GM18502 (cell line): ENCODE measurements around the gene GPR142.
"Not testable (repeated sequence)": the region's sequence is repeated elsewhere in the genome, so short reads cannot be mapped to it uniquely, and the experiment has no call there.

Experiments
- ATAC-seq: cut with Tn5 transposase; IDR thresholded peaks from one replicate; pipeline ENCODE4 v1.9.1; 2021; ENCODE audit warnings: mild to moderate bottlenecking; ENCODE audit not compliant: unreplicated experiment, poor library complexity

Gene GPR142

GRCh38 chr17:74390680-74391653 lies 23.7 kb downstream of the GPR142 start:
- ATAC-seq, result no peak

DNA sequence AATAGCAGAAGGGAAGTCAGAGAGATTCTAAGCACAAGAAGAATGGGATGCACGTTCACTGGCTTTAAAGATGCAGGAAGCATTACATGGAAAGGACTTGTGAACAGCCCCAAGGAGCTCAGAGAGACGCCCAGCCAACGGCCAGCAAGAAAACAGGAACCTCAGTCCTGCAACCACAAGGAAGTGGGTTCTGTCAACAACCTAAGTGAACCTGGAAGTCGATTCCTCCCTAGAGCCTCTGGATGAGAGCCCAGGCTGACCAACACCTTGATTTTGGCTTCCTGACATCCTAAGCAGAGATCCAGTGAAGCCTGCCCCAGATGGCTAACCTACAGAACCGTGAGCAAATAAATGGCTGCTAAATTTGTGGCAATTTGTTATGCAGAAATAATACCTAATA lies 24.5 kb downstream of the GPR142 start:
- ATAC-seq, result no peak

DNA sequence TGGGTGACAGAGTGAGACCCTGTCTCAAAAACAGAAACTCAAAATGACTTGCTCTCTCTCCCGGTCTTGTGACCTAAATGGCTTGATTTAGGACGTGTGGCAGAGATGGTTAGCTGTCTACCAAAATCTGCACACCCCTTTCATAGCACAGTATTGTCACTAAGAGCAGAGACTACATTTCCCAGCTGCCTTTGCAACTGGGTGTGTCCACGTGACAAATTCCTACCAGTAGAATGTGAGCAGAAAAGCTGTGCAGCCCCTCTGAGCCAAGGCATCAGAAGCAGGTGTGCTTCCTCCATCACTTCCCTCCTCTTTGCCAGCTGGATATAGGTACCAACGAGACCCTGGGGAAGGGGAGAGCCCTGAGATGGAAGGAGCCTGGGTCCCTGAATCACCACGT lies 25.5 kb downstream of the GPR142 start:
- ATAC-seq, result no peak

DNA sequence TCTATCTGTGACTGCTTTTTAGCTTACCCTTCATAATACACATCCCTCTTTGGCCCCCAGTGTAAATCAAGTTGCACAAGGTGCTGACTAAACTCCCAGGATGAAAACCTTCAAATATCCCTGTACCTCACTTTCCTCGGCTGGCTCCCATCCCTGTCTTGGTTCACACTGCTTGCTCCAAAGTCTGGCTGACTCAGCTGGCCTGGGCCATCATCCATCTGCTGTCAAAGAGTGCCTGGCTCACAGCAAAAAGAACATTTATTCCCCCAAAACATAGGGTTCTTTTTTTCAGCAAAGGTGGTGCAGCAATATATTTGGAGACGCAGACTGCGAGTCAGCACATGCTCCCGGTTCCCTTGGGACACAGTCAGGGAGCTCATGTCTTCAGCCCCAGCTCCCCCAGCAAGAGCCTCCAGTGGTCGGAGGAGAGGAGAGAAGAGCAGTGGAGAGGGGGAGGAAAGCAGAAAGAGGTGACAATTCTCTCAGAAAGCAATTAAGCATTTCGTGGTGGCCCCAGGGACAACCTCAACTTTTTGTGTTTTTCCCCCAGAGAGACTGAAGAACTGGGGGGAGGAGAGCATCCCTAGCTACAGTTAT lies 26.1 kb downstream of the GPR142 start:
- ATAC-seq, result no peak

- ATAC-seq, result no peak
Measured at GRCh38 chr17:74394275-74394950, 27.1 kb downstream of the GPR142 start.

GRCh38 chr17:74394977-74395376 lies 27.7 kb downstream of the GPR142 start:
- ATAC-seq, result no peak

DNA sequence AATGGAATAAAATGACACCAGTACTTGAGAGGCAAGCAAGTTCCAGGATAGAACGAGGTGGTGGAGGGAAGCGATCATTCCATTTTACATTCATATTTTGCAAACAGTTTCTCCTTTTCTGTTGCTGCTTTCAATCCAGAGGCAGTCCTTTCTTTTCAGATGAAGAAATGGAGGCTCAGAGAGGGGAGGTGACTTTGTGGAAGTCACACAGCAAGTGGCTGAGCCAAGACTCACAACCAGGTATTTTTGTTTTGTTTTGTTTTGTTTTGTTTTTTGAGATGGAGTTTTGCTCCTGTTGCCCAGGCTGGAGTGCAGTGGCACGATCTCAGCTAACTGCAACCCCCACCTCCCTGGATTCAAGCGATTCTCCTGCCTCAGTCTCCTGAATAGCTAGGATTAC lies 29.3 kb downstream of the GPR142 start:
- no peak for ATAC-seq

GRCh38 chr17:74402048-74402447 lies 34.7 kb downstream of the GPR142 start:
- ATAC-seq, result no peak

- ATAC-seq, result no peak
Measured at GRCh38 chr17:74403512-74404137, 36.3 kb downstream of the GPR142 start.

- ATAC-seq, result no peak
Measured at GRCh38 chr17:74404218-74404617, 36.9 kb downstream of the GPR142 start.

DNA sequence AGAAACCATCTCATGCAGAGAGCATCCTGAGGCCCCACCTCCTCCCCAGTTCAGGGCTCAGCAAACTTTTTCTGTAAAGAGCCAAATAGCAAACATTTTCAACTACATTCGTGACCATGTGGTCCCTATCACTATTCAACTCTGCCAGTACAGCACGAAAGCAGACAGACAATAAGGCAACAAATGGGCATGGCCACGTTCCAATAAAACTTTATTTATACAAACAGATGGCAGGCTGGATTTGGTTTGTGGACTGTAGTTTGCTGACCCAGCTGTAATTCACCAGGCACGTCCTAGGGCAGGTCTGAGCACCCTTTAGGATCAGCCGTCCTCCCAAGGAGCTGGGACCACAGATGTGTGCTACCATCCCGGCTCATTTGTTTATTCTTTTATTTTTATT lies 37.5 kb downstream of the GPR142 start:
- no peak for ATAC-seq

GRCh38 chr17:74405311-74405710 lies 38.0 kb downstream of the GPR142 start:
- ATAC-seq, result not testable (repeated sequence)

GRCh38 chr17:74407384-74407783 lies 40.1 kb downstream of the GPR142 start:
- no peak for ATAC-seq

DNA sequence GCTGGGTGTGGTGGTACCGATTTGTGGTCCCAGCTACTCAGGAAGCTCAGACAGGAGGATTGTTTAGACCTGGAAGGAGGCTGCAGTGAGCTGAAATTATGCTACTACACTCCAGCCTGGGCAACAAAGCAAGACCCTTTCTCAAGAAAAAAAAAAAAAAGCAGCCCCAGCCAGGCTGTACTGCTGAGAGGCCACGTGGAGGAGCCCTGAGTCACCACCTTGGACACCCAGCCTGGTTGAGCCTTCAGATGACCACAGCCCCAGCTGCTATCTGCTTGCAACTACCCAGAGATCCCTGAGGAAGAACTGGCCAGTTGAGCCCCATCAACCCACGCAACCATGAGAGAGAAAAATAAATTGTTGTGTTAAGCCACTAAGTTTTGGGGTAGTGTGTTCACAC lies 41.0 kb downstream of the GPR142 start:
- no peak for ATAC-seq

GRCh38 chr17:74408815-74409214 lies 41.5 kb downstream of the GPR142 start:
- no peak for ATAC-seq

- ATAC-seq, result no peak
Measured at GRCh38 chr17:74410001-74410443, 42.7 kb downstream of the GPR142 start.

GRCh38 chr17:74412581-74412980 lies 45.3 kb downstream of the GPR142 start:
- no peak for ATAC-seq

GRCh38 chr17:74413491-74413890 lies 46.2 kb downstream of the GPR142 start:
- no peak for ATAC-seq

- no peak for ATAC-seq
Measured at GRCh38 chr17:74414510-74414909, 47.2 kb downstream of the GPR142 start.

- ATAC-seq, result no peak
Measured at GRCh38 chr17:74415608-74416396, 48.5 kb downstream of the GPR142 start.
